HT-29 (cell line): ENCODE measurements around the gene ARL5C. TPM values are rescaled to one million over a fixed set of nuclear protein-coding genes. Genes with fewer than 3 reads are reported as not detected.
"Not testable (repeated sequence)": the region's sequence is repeated elsewhere in the genome, so short reads cannot be mapped to it uniquely, and the experiment has no call there.

ENCODE experiments used
- DNase-seq: peaks from one replicate; pipeline ENCODE4 v3.0.0-alpha.2; 2015; ENCODE audit warnings: low spot score
- total RNA-seq: library from RNA; depleted of rRNA; stranded (reverse); fragments of >200 nt; shearing (Covaris generic); gene quantifications from 2 replicates; pipeline ENCODE4 v1.2.3, GENCODE V29; 2014

ARL5C gene
- total RNA-seq, 1 experiment from 2014 or later: not detected

DNA sequence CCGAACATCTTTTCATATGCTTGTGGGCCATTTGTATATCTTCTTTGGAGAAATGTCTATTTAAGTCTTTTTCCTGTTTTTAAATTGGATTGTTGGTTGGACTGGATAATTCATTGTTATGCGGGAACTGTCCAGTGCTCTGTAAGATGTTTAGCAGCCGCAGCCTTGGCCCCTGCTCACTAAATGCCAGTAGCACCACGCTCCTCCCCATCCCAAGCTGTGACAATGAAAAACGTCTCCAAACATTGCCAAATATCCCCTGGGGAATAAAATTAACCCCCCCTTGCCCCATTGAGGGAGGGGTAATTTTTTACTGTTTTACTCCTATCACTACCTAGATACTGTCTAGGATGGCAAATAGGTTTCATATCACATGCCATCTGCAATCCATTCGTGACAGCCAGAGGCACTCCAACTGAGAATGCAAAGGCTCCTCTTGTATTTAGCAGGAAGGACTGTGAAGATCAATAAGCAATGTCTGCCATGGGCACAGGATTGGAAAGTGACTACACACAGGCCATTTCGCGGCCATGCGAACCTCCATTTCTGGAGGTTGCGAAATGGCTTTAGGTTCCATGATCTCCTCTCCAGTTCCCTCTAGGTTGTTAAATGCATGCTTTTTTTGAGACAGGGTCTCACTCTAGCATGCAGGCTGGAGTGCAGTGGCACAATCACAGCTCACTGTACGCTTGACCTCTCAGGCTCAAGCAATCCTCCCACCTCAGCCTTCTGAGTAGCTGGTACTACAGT, 23.9 kb downstream of the ARL5C start:
- no peak for DNase-seq

DNA sequence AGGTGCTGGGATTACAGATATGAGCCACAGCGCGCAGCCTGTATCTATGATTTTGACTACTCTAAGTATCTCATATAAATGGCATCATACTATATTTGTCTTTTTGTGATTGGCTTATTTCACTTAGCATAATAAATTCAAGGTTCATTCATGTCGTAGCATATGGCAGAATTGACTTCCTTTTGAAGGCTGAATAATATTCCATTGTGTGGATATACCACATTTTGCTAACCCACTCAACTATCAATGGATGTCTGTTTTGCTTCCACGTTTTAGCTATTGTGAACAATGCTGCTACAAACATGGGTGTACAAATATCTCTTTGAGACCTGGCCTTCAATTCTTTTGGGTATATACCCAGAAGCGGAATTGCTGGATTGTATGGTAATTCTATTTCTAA, 24.7 kb downstream of the ARL5C start:
- no peak for DNase-seq

DNA sequence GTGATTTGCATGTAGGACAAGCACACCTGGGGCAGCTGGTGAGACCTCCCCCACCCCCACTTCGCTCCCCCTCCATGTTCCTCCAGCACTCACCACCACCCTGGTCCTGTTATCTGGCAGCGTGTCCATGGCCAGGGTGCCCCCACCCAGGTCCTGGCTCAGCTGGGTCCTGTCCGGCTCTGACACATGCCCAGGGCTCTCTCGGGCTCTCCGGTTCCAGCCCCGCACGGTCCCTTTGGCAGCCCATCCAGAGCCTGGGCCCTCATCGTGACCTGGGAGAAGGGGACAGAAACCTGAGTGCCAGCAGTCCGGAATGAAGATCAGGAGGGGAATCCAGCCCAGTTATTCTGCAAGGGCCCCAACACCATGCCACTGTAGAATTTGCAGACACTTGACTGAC, 26.4 kb downstream of the ARL5C start:
- no peak for DNase-seq

DNA sequence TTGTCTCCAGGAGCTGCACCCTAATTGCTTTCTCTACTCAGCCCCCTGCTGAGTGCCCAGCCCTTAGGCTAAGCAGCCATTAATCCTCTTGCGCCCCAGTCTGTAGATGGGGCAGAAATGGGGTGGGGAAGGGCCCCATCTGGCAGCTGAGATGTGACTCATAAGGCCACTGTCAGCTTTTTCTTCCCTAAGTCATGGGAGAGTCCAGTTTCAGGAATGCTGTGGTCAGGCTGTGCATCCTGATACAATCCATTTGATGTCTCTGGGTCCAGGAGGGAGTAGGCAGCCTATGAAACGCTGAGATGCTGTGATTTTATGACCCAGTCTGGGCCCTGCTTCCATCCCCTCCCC, 26.8 kb downstream of the ARL5C start:
- peak; percentile 31 for DNase-seq

DNA sequence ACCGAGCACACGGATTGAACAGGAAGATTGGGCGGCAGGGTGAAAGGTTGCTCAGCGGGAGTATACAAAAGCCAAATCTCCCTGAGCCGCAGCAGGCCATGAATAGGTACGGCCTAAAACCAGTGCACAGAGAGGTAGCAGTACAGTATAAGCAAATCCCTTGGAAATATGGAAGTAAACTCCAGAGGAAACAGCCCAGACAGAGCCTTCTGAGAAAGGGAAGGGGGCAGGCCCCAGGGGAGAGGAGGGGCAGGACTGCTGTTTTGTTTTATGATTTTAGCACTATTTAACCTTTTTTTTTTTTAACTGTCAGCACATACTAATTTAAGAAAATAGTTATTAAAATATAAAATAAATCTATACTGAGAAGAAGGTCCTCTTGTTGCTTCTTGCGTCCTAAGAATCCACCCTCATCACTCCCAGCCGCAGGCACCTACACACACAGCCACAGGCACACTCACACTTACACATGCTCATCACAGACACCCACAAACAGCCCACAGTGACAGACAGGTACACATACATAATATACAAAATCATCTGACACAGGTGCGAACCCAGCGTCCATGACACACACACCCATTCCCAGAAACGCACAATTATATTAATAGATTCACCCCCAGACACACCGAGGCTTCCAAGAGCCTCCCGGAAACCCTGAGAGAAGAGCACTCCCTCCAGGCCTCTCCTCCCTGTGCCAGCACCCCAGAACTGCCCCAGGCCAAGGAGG, 27.4 kb downstream of the ARL5C start:
- no peak for DNase-seq

DNA sequence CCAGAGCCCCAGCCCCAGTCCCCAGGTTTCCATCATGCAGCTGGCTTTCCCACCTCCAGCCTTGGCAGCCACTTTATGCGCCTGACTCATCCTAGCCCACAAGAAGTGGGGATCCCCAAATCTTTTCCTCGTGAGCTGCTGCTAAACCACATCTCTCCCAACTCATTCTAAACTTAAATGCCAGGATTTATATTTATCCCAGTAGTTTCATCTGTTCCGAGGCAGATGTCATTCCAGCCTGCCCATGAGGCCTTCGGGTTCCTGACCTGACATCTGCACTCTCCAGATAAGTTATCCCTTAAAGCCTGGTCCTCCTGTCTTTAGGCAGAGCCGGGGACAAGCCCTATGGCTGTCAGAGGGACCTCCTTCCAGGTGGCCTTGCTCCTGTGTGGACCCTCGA, 31.1 kb downstream of the ARL5C start:
- no peak for DNase-seq

DNA sequence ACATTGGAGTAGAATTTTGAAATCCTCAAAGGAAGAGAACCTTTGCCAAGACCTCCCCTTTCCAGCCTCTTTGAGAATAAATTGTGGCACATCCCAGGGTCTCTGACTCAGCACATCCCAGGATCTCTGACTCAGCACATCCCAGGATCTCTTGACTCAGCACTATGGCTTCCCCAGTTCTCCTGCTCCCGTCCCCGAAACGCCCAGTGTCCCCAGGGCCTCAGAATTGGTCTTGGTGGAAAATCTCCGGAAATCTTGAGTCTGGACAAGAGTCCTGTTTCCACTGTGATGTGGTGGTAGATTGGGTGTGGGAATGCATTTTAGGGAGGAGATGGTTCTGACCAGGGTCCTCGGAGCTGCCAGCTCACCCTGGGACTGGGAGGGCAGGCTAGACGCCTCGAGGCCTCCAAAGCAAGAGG, 33.8 kb downstream of the ARL5C start:
- no peak for DNase-seq

DNA sequence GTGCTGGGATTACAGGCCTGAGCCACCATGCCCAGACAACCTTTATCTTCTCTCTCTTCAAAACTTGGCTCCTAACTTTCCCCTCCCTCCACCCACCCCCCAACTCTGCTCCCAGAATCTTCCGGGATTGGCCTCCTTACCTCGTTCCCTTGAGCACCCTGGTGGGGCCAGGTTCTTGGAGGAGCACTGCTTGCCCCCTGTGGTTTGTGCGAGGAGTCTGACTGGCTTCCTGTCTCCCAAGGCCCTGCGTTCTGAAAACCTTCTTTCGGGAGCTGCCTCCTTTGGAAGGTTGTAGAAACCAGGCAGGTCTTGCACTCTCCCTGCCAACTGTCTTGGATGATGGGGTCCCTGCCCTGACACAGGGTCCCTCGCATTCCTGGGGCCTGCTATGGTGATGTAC, 34.3 kb downstream of the ARL5C start:
- DNase-seq: no peak

DNA sequence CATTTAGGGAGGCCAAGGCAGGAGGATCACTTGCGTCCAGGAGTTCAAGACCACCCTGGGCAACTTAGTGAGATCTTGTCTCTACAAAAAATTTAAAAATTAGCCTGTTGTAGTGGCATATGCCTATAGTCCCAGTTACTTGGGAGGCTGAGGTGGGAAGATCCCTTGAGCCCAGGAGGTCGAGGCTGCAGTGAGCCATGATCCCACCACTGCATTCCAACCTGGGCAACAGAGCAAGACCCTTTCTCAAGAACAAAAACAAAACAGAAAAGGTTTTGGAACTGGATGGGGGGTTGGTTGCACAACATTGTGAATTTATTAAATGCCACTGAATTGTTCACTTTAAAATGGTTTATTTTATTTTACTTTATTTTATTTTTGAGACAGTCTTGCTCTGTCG, 35.8 kb downstream of the ARL5C start:
- DNase-seq: no peak

DNA sequence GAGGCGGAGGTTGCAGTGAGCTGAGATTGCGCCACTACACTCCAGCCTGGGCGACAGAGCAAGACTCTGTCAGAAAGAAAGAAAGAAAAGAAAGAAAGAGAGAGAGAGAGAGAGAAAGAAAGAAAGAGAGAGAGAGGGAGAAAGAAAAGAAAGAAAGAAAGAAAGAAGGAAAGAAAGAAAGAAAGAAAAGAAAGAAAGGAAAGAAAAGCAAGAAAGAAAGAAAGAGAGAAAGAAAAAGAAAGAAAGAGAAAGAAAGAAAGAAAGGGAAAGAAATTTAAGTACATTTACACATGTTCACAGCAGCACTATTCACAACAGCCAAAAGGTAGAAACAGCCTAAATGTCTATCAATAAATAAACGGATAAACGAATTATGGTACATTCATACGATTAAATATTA, 36.4 kb downstream of the ARL5C start:
- not testable (repeated sequence) for DNase-seq

DNA sequence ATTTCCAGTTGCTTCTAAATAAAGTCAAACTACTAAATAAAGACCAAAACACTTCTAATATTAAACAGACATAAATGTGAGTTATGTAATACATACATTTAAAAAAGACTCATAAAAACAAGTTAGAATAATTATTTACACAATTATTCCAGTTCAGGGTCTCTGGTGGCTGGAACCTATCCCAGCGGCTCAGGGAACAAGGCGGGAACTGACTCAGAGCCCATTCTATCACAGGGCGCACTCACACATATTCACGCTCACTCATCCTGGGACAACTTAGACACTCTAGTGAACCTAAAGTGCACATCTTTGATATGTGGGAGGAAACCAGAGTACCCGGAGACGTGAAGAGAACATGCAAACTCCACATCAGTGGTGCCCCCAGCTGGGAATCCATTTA, 39.5 kb downstream of the ARL5C start:
- DNase-seq: no peak

DNA sequence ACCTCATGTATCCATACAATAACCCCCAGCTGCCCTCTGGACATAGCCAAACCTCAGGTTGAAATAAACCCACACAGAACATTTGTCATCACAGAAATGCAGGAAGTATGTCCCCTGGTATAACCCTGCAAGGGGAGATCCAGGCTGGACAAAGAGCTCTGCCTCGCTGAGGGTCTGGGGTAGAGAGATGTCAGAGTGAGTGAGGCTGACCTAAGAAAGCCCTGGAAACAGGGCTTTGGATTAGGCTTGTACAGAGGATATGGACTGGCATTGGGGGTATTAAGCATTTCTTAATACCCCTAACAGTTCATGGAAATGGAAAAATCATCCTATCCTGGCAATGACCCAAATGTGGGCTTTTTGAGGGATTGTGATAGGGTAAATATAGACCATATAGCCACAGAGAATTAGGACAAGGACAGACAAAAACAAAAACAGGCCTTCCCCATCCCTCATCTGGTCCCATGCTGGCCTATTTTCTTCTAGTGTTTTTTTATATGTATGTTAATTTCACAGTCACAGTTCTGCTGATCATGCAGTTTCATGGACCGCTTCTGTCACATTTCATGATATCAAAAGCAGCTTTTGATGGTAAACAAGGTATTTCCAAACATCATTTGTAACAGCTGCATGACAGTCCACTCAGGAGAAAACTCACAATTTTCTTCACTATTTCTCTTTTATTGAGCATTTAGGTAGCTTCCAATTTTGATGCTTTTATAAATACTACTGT, 40.7 kb downstream of the ARL5C start:
- no peak for DNase-seq

DNA sequence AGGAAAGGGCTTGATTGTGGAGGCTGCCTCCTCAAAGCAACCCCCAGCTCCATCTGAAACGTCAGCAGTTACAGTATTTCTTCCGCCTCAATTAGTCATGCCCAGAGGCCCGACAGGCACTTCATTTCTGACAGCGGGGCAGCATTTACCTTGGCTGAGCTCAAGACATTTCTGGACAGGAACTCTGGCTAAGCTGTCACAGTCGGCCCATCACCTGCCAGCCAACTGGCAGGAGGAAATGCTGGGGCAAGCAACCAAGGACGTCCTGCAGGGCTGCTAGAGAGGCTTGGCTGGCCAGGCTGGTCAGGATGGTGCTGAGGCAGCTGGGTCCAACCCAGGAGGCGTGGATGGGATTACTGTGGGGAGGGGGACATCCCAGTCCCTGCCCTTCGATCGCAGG, 42.3 kb downstream of the ARL5C start:
- no peak for DNase-seq

DNA sequence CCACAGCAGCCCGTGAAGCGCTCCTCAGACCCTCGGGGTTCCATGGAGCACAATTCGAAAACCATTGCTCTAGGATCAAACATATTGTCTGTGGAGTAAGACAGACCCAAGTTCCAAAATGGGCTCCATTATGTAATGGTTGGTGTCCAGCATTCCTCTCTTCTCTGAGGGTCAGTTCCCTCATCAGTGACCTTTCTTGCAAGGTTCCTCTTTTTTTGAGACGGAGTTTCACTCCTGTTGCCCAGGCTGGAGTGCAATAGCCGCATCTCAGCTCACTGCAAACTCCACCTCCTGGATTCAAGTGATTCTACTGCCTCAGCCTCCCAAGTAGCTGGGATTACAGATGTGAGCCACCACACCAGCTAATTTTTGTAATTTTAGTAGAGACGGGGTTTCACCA, 43.0 kb downstream of the ARL5C start:
- no peak for DNase-seq

DNA sequence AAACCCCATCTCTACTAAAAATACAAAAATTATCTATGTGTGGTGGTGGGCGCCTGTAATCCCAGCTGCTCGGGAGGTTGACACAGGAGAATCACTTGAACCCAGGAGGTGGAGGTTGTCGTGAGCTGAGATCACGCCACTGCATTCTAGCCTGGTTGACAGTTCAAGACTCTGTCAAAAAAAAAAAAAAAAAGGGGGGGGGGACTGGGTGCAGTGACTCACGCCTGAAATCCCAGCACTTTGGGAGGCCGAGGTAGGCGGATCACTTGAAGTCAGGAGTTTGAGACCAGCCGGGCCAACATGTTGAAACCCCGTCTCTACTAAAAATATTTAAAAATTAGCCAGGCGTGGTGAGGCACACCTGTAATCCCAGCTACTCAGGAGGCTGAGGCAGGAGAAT, 44.0 kb downstream of the ARL5C start:
- DNase-seq: not testable (repeated sequence)

DNA sequence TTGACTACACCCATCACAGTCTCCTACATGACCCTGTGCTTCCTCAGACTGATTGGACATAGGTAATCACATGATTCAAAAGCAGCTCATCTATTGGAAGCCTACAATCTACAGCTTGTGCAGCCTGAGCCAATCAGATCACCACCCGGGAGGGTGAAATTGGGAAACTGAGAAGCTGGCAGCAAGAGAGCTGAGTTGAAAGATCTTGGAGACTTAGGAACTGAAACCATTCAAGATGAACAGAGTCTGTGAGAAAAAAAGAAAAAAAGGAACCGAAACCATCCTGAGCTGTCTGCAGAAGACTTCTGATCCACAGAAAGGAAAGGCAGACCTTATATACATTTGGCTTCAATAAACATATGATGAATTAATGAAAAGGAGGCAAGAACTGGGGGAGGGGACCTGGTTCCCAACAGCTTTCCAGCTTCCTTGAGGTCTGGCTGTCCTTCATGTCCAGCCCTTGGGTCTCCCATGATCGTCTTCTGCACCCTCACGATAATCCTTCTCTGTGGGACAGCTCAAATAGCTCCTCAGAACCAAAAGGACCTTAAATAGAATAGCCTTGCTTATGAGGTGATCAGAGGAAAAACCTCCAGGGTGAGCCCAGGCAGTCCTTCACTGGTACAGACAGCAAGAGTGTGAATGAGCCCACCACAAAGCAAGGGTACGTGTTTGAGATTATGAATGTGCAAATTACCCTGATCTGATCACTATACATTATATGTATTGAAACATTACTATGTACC, 47.1 kb downstream of the ARL5C start:
- no peak for DNase-seq

DNA sequence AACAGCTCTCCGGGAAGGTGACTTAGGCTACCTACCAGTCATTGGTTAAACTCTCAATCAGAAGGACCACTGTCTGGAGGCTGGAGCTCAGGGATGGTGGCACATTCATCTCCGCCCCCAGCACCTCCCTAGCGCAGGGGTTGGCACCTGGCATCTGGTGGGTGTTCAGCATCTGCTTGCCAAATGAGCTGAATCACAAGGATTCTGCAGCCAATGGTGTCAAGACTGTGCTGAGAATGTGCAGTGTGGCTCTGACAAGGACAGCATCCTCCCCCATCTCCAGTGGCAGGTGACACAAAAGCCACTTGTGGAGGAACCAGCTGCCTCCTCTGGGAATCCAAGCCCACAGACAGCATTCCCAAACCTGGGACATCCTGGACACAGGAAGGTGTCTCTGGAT, 49.7 kb downstream of the ARL5C start:
- DNase-seq: no peak

DNA sequence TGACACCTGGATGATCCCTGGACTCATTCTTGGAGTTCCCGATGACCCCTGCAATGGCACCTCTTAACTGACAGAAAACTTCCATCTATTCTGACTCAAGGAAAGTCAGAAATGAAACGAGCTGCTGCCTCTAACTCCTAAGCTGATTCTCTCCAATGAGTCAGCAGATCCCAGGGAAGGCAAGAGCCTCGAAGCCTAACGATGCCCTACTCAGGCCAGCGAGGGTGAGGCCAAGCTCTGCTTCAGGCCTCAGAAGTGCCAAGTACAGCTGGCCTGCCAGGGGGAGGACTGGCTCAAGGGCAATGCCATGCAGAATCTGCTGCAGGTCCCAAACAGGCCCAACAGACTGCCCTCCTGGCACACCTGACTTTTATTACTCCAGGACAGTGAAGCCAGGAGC, 50.8 kb downstream of the ARL5C start:
- no peak for DNase-seq

DNA sequence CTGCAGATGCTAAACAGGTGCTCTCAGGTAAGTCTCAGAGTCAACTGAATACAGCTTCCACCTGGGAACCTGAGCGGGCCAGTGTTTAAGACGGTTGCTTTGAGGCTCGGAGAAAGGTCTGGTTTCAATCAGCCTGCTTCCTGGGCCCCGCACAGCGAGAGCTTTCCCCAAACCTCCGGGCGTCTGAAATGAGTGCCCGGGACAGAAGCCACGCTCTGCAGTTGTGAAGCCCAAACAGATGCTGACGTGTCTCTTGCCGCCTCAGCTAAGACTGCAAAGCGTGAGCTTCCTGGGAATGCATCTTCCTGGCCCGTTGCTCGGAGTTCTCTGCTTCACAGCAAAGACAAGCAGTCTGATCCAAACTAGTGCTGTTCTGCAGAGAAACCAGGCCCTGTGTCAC, 51.2 kb downstream of the ARL5C start:
- no peak for DNase-seq

DNA sequence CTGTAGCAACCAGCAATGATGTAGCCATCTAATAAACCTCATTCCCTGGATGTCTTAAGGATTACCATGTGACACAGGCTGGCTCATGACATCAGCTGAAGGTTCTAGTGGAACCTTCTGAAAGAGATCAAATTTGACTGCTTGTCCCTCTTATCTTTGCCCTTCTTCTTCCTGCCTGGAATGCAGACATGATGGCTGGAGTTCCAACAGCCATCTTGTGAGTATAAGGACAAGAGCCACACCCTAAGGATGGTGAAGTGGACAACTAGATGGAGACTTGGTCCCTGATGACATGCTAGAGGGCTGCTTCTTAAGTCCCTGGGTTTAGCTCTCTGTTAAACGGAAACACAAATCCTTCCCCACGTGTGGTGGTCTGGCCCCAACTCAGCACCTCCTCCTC, 52.1 kb downstream of the ARL5C start:
- DNase-seq: no peak

DNA sequence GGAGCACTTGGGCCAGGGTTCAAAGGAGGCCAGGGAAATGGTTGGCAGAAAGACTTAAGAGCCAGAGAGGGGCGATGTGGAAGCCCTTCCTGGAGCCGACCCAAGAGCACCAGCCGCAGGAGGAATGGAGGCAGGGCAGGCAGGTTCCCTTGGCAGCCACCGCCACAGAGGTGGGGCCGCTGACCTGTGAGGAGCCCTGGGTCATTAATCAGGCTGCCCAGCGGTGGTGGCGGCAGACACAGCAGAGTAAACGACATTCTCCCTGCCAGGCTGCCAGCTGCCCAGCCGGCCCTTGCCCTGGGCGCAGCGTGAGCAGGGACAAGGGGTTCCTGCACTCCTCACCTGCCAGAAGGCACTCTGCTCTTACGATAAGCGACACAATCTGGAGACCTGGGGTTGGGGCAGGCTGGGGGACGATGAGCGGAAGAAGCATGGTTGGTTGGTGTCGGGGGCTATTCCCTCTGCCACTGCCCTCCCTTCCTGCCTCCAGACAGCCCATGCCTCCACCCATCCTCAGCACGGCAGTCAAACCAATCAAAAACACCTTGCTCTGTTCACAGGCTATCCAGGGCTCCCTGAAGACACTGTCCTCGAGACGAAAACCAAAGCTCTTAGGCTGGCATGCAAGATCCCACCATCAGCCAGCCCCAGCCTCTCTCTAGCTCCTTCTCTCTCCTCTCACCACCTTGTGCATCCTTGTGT, 55.4 kb downstream of the ARL5C start:
- peak; percentile 11 for DNase-seq
